Measurements from ENCODE around the gene MKI67. TPM values are rescaled to one million over a fixed set of nuclear protein-coding genes. Genes with fewer than 3 reads are reported as not detected.

Gene MKI67, protein sequence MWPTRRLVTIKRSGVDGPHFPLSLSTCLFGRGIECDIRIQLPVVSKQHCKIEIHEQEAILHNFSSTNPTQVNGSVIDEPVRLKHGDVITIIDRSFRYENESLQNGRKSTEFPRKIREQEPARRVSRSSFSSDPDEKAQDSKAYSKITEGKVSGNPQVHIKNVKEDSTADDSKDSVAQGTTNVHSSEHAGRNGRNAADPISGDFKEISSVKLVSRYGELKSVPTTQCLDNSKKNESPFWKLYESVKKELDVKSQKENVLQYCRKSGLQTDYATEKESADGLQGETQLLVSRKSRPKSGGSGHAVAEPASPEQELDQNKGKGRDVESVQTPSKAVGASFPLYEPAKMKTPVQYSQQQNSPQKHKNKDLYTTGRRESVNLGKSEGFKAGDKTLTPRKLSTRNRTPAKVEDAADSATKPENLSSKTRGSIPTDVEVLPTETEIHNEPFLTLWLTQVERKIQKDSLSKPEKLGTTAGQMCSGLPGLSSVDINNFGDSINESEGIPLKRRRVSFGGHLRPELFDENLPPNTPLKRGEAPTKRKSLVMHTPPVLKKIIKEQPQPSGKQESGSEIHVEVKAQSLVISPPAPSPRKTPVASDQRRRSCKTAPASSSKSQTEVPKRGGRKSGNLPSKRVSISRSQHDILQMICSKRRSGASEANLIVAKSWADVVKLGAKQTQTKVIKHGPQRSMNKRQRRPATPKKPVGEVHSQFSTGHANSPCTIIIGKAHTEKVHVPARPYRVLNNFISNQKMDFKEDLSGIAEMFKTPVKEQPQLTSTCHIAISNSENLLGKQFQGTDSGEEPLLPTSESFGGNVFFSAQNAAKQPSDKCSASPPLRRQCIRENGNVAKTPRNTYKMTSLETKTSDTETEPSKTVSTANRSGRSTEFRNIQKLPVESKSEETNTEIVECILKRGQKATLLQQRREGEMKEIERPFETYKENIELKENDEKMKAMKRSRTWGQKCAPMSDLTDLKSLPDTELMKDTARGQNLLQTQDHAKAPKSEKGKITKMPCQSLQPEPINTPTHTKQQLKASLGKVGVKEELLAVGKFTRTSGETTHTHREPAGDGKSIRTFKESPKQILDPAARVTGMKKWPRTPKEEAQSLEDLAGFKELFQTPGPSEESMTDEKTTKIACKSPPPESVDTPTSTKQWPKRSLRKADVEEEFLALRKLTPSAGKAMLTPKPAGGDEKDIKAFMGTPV (N-terminal part only)
- 44.1 and 52.9 TPM in 2 replicates for total RNA-seq

DNA sequence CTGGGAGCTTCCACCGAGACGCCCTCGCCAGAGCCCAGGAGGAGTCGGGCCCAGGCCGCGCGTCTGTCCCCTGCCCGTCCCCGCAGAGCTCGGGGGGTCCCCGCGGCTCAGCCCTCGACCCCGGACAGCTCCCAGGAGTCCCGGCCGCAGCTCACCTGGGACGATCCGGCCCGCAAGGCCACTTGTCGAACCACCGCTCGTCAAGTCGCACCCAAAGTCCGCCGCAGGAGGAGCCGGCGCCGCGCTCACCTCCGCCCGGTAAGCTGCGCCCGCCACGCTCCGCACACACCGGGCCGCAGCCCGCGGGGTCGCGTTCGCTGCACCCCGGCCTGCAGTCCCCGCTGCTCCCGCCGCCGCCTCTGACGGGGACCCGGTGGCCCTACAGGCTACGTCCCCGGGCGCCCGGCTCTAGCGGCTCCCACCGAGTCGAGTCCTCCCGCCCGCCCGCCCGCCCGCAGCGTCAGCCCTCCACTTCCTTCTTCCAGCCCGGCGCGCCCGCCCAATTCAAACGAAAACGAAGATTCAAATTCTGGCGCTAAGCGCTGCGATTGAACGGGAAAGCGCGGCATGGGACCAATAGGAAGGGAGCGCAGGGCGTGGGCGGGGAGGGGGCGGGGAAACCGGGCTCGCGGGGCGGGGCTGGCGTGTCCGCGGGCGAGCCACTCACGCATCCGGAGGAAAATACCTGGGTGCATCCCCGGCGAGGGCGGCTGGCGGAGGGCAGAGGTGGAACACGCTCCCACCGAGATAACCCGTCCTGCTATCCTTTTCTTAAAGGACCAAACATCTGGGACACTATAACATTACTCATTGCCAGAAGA lies at the start of gene MKI67:
Gene MKI67, minus strand, starts transcription at position 480 of the 821 bp plus-strand sequence. CDS start 756 bp downstream, outside the sequence.

Other genes starting within 250 kb of the MKI67 start
- gene CLRN3, start 233.5 kb downstream of the MKI67 start, total RNA-seq = not detected in 2 replicates
- gene PTPRE, start 219.3 kb downstream of the MKI67 start, total RNA-seq = 37.0 and 38.5 TPM in 2 replicates

Measured in mammary microvascular endothelial cell (primary cell).